HG03097 (cell line): ENCODE measurements around the gene CDYL.
A peak's percentile ranks its signal among the peaks of the same experiment; 100 is the strongest.

Experiments used
- ATAC-seq: cut with Tn5 transposase; IDR thresholded peaks from one replicate; pipeline ENCODE4 v1.9.1; 2021; ENCODE audit not compliant: unreplicated experiment, low FRiP score

CDYL gene

GRCh38 chr6:4773181-4773580, 3.0 kb upstream of the CDYL start:
- no peak for ATAC-seq

- no peak for ATAC-seq
These were observed 1.9 kb upstream of the CDYL start for GRCh38 chr6:4774296-4774695.

GRCh38 chr6:4774715-4775493, 1.3 kb upstream of the CDYL start:
- no peak for ATAC-seq

- ATAC-seq = peak; percentile 40
These were observed 592 bp upstream of the CDYL start for GRCh38 chr6:4775494-4776130.

- no peak for ATAC-seq
These were observed 539 bp downstream of the CDYL start for GRCh38 chr6:4776493-4777393.

- no peak for ATAC-seq
These were observed 1.3 kb downstream of the CDYL start for GRCh38 chr6:4777394-4777935.

- no peak for ATAC-seq
These were observed 1.9 kb downstream of the CDYL start for GRCh38 chr6:4778086-4778485.

GRCh38 chr6:4780360-4780812, 4.2 kb downstream of the CDYL start:
- ATAC-seq = no peak

- no peak for ATAC-seq
These were observed 5.2 kb downstream of the CDYL start for GRCh38 chr6:4781426-4781825.

- no peak for ATAC-seq
These were observed 5.9 kb downstream of the CDYL start for GRCh38 chr6:4781967-4782575.

- ATAC-seq = no peak
These were observed 10.8 kb downstream of the CDYL start for GRCh38 chr6:4786996-4787395.

GRCh38 chr6:4788482-4788881, 12.3 kb downstream of the CDYL start:
- ATAC-seq = no peak

GRCh38 chr6:4788953-4789584, 12.9 kb downstream of the CDYL start:
- ATAC-seq = peak; percentile 84

- ATAC-seq = no peak
These were observed 14.1 kb downstream of the CDYL start for GRCh38 chr6:4790158-4790899.

GRCh38 chr6:4794140-4794707, 18.0 kb downstream of the CDYL start:
- ATAC-seq = no peak

GRCh38 chr6:4797587-4797986, 21.4 kb downstream of the CDYL start:
- no peak for ATAC-seq

- no peak for ATAC-seq
These were observed 23.7 kb downstream of the CDYL start for GRCh38 chr6:4799912-4800311.

GRCh38 chr6:4800662-4801061, 24.5 kb downstream of the CDYL start:
- ATAC-seq = no peak

GRCh38 chr6:4801491-4802110, 25.4 kb downstream of the CDYL start:
- peak; percentile 59 for ATAC-seq
